Mucosa of stomach (tissue), 1 donor: ENCODE results near the gene ZFPM1.

Source experiments
- H3K27me3 ChIP-seq: one replicate; pipeline ENCODE4 v1.7.0; 2013; ENCODE audit warnings: mild to moderate bottlenecking, low read length; ENCODE audit not compliant: control insufficient read depth, insufficient read depth
- H3K36me3 ChIP-seq: one replicate; pipeline ENCODE4 v1.7.0; 2013; ENCODE audit warnings: low read length; ENCODE audit not compliant: control insufficient read depth, insufficient read depth
- H3K4me1 ChIP-seq: one replicate; pipeline ENCODE4 v1.7.0; 2013; ENCODE audit warnings: mild to moderate bottlenecking, low read length; ENCODE audit not compliant: control insufficient read depth, insufficient read depth
- H3K4me3 ChIP-seq: one replicate; pipeline ENCODE4 v1.7.0; 2013; ENCODE audit warnings: low read length
- H3K9ac ChIP-seq: one replicate; pipeline ENCODE4 v1.7.0; 2013; ENCODE audit warnings: mild to moderate bottlenecking, low read length, moderate library complexity
- H3K9me3 ChIP-seq: one replicate; pipeline ENCODE4 v1.7.0; 2013; ENCODE audit warnings: mild to moderate bottlenecking, low read length, moderate library complexity; ENCODE audit not compliant: control insufficient read depth
- donor health status: Pancreatic carcinoma.

ZFPM1 gene

GRCh38 chr16:88439016-88439415 is 14.1 kb upstream of the ZFPM1 start:
- peaks cover 10% of the 10 kb centered on the region for H3K4me1 ChIP-seq
- H3K4me3 ChIP-seq: no peak overlapping the region
- no peaks in the 10 kb centered on the region for H3K36me3 ChIP-seq
- peaks cover 6% of the 10 kb centered on the region for H3K27me3 ChIP-seq
- no peak overlapping the region for H3K9ac ChIP-seq
- H3K9me3 ChIP-seq: no peaks in the 10 kb centered on the region

- Histone ChIP-seq H3K36me3 (no peaks in the 10 kb centered on the region), H3K9ac (no peak overlapping the region), H3K4me3 (no peak overlapping the region), H3K4me1 (peaks cover 10% of the 10 kb centered on the region), H3K27me3 (peaks cover 6% of the 10 kb centered on the region), H3K9me3 (no peaks in the 10 kb centered on the region)
Observed at GRCh38 chr16:88439706-88440105, 13.4 kb upstream of the ZFPM1 start.

- H3K9ac ChIP-seq: no peak overlapping the region
- H3K27me3 ChIP-seq: peaks cover 6% of the 10 kb centered on the region
- H3K36me3 ChIP-seq: no peaks in the 10 kb centered on the region
- no peak overlapping the region for H3K4me3 ChIP-seq
- no peaks in the 10 kb centered on the region for H3K9me3 ChIP-seq
- peaks cover 10% of the 10 kb centered on the region for H3K4me1 ChIP-seq
Observed at GRCh38 chr16:88440111-88440510, 13.0 kb upstream of the ZFPM1 start.

- no peak overlapping the region for H3K9ac ChIP-seq
- peaks cover 10% of the 10 kb centered on the region for H3K4me1 ChIP-seq
- H3K27me3 ChIP-seq: peaks cover 6% of the 10 kb centered on the region
- H3K4me3 ChIP-seq: no peak overlapping the region
- no peaks in the 10 kb centered on the region for H3K9me3 ChIP-seq
- no peaks in the 10 kb centered on the region for H3K36me3 ChIP-seq
Observed at GRCh38 chr16:88440686-88441405, 12.2 kb upstream of the ZFPM1 start.

GRCh38 chr16:88441460-88441859 is 11.6 kb upstream of the ZFPM1 start:
- H3K9ac ChIP-seq: no peak overlapping the region
- peaks cover 10% of the 10 kb centered on the region for H3K4me1 ChIP-seq
- no peaks in the 10 kb centered on the region for H3K9me3 ChIP-seq
- no peaks in the 10 kb centered on the region for H3K36me3 ChIP-seq
- H3K4me3 ChIP-seq: no peak overlapping the region
- peaks cover 6% of the 10 kb centered on the region for H3K27me3 ChIP-seq

GRCh38 chr16:88442383-88442726 is 10.7 kb upstream of the ZFPM1 start:
- peaks cover 6% of the 10 kb centered on the region for H3K27me3 ChIP-seq
- H3K9ac ChIP-seq: no peak overlapping the region
- H3K9me3 ChIP-seq: no peaks in the 10 kb centered on the region
- peaks cover 10% of the 10 kb centered on the region for H3K4me1 ChIP-seq
- H3K4me3 ChIP-seq: no peak overlapping the region
- H3K36me3 ChIP-seq: no peaks in the 10 kb centered on the region

GRCh38 chr16:88442727-88443576 is 10.1 kb upstream of the ZFPM1 start:
- Histone ChIP-seq H3K27me3 (peaks cover 6% of the 10 kb centered on the region), H3K9ac (no peak overlapping the region), H3K36me3 (no peaks in the 10 kb centered on the region)

GRCh38 chr16:88444826-88445582 is 8.1 kb upstream of the ZFPM1 start:
- H3K9ac ChIP-seq: no peak overlapping the region
- no peak overlapping the region for H3K4me3 ChIP-seq
- no peaks in the 10 kb centered on the region for H3K36me3 ChIP-seq
- H3K27me3 ChIP-seq: peaks cover 3% of the 10 kb centered on the region
- peaks cover 21% of the 10 kb centered on the region for H3K4me1 ChIP-seq
- no peaks in the 10 kb centered on the region for H3K9me3 ChIP-seq

More at GRCh38 chr16:88442727-88443576, 10.1 kb upstream of the ZFPM1 start:
- H3K4me3 ChIP-seq: no peak overlapping the region
- no peaks in the 10 kb centered on the region for H3K9me3 ChIP-seq
- H3K4me1 ChIP-seq: peaks cover 10% of the 10 kb centered on the region

GRCh38 chr16:88445583-88445960 is 7.5 kb upstream of the ZFPM1 start:
- H3K36me3 ChIP-seq: no peaks in the 10 kb centered on the region
- H3K9me3 ChIP-seq: no peaks in the 10 kb centered on the region
- H3K9ac ChIP-seq: no peak overlapping the region
- H3K4me3 ChIP-seq: no peak overlapping the region
- peaks cover 21% of the 10 kb centered on the region for H3K4me1 ChIP-seq
- peaks cover 3% of the 10 kb centered on the region for H3K27me3 ChIP-seq

GRCh38 chr16:88446061-88446460 is 7.0 kb upstream of the ZFPM1 start:
- Histone ChIP-seq H3K27me3 (peaks cover 3% of the 10 kb centered on the region), H3K36me3 (no peaks in the 10 kb centered on the region), H3K4me1 (peaks cover 21% of the 10 kb centered on the region), H3K9ac (no peak overlapping the region), H3K4me3 (no peak overlapping the region), H3K9me3 (no peaks in the 10 kb centered on the region)

GRCh38 chr16:88446736-88447135 is 6.3 kb upstream of the ZFPM1 start:
- Histone ChIP-seq H3K9ac (no peak overlapping the region), H3K9me3 (no peaks in the 10 kb centered on the region), H3K27me3 (peaks cover 3% of the 10 kb centered on the region), H3K4me3 (no peak overlapping the region), H3K36me3 (no peaks in the 10 kb centered on the region), H3K4me1 (peaks cover 23% of the 10 kb centered on the region)

GRCh38 chr16:88447881-88448280 is 5.2 kb upstream of the ZFPM1 start:
- H3K36me3 ChIP-seq: no peaks in the 10 kb centered on the region
- H3K4me1 ChIP-seq: peaks cover 28% of the 10 kb centered on the region
- H3K9me3 ChIP-seq: no peaks in the 10 kb centered on the region
- no peak overlapping the region for H3K9ac ChIP-seq
- no peak overlapping the region for H3K4me3 ChIP-seq
- no peaks in the 10 kb centered on the region for H3K27me3 ChIP-seq
